Loucy (cell line): ENCODE measurements around the gene B4GALT3.

Experiments used
- H2AFZ ChIP-seq: fragments of 200-600 bp; sonication (generic); 2 replicates; pipeline ENCODE4 v1.6.0; 2016; ENCODE audit warnings: antibody characterized with exemption, mild to moderate bottlenecking, low read length, moderate library complexity
- H3F3A ChIP-seq: fragments of 200-600 bp; 2 replicates; pipeline ENCODE4 v1.6.0; 2016; ENCODE audit warnings: antibody characterized with exemption, low read depth, mild to moderate bottlenecking
- H3K27me3 ChIP-seq: fragments of 200-600 bp; sonication (generic); 2 replicates; pipeline ENCODE4 v1.6.1; 2014; ENCODE audit warnings: low read length, mild to moderate bottlenecking; ENCODE audit not compliant: insufficient read depth, poor library complexity, severe bottlenecking
- H3K36me3 ChIP-seq: fragments of 200-600 bp; sonication (generic); 2 replicates; pipeline ENCODE4 v1.6.1; 2016; ENCODE audit warnings: low read length; ENCODE audit not compliant: insufficient read depth
- H3K4me1 ChIP-seq: fragments of 200-600 bp; sonication (generic); 2 replicates; pipeline ENCODE4 v1.5.1; 2014; ENCODE audit warnings: low read length, mild to moderate bottlenecking; ENCODE audit not compliant: insufficient read depth, poor library complexity, severe bottlenecking
- H3K4me2 ChIP-seq: fragments of 200-600 bp; sonication (generic); 2 replicates; pipeline ENCODE4 v1.6.0; 2014; ENCODE audit warnings: antibody characterized with exemption, low read length, low read depth, mild to moderate bottlenecking; ENCODE audit not compliant: poor library complexity, severe bottlenecking
- H3K4me3 ChIP-seq: fragments of 200-600 bp; sonication (generic); 2 replicates; pipeline ENCODE4 v1.5.1; 2014; ENCODE audit warnings: low read length, mild to moderate bottlenecking, mixed read lengths; ENCODE audit not compliant: poor library complexity, severe bottlenecking
- H3K79me2 ChIP-seq: fragments of 200-600 bp; sonication (generic); 2 replicates; pipeline ENCODE4 v1.6.1; 2014; ENCODE audit warnings: low read length; ENCODE audit not compliant: insufficient read depth
- H3K9ac ChIP-seq: fragments of 200-600 bp; sonication (generic); 2 replicates; pipeline ENCODE4 v1.6.0; 2014; ENCODE audit warnings: mild to moderate bottlenecking, low read depth, low read length, moderate library complexity; ENCODE audit not compliant: poor library complexity, severe bottlenecking
- H3K9me2 ChIP-seq: fragments of 200-600 bp; sonication (generic); replicated peaks from 2 replicates; pipeline ENCODE4 v1.6.1; 2016; ENCODE audit warnings: low read depth, low read length, mixed read lengths
- H3K9me3 ChIP-seq: fragments of 200-600 bp; sonication (generic); 2 replicates; pipeline ENCODE4 v1.6.1; 2014; ENCODE audit warnings: mild to moderate bottlenecking, antibody characterized with exemption, low read length, low read depth; ENCODE audit not compliant: insufficient read depth
- H4K20me1 ChIP-seq: fragments of 200-600 bp; sonication (generic); 2 replicates; pipeline ENCODE4 v1.6.0; 2014; ENCODE audit warnings: antibody characterized with exemption, low read length, mild to moderate bottlenecking; ENCODE audit not compliant: insufficient read depth, poor library complexity, severe bottlenecking
- CTCF ChIP-seq: fragments of 200-600 bp; sonication (generic); conservative IDR thresholded peaks from 2 replicates; pipeline ENCODE4 v1.5.1; 2014; ENCODE audit warnings: mild to moderate bottlenecking, antibody characterized with exemption, low read length
- EZH2phosphoT487 ChIP-seq: fragments of 200-600 bp; IDR thresholded peaks from 2 replicates; pipeline ENCODE4 v1.6.1; 2018; ENCODE audit warnings: antibody characterized with exemption, mild to moderate bottlenecking, moderate library complexity, borderline replicate concordance

Gene B4GALT3

GRCh38 chr1:161162806-161163205 lies 14.5 kb downstream of the B4GALT3 start:
- Histone ChIP-seq H3K4me1 (peaks cover 36% of the 10 kb centered on the region), H3K79me2 (peaks cover 26% of the 10 kb centered on the region), H3K4me3 (no peak overlapping the region), H3K9me3 (no peaks in the 10 kb centered on the region), H3F3A (no peaks in the 10 kb centered on the region), H3K9ac (peak overlapping the region; percentile 92), H4K20me1 (no peaks in the 10 kb centered on the region), H3K4me2 (peak overlapping the region; percentile 80), H2AFZ (no peak overlapping the region), H3K9me2 (no peaks in the 10 kb centered on the region), H3K27me3 (no peaks in the 10 kb centered on the region), H3K36me3 (peaks cover 9% of the 10 kb centered on the region; the same call in 1 of the 2 replicates)
- no peak for TF ChIP-seq EZH2phosphoT487
- TF ChIP-seq CTCF, result no peak

GRCh38 chr1:161162052-161162451 lies 15.3 kb downstream of the B4GALT3 start:
- Histone ChIP-seq H3K9me2 (no peaks in the 10 kb centered on the region), H3K4me1 (peaks cover 33% of the 10 kb centered on the region), H3K4me3 (no peak overlapping the region), H3F3A (no peaks in the 10 kb centered on the region), H3K9me3 (no peaks in the 10 kb centered on the region), H3K9ac (peak overlapping the region; percentile 92), H3K36me3 (peaks cover 16% of the 10 kb centered on the region; the same call in 1 of the 2 replicates), H2AFZ (no peak overlapping the region), H4K20me1 (no peaks in the 10 kb centered on the region), H3K27me3 (no peaks in the 10 kb centered on the region), H3K79me2 (peaks cover 24% of the 10 kb centered on the region), H3K4me2 (peak overlapping the region; percentile 80)
- no peak for TF ChIP-seq CTCF
- no peak for TF ChIP-seq EZH2phosphoT487

GRCh38 chr1:161161652-161162051 lies 15.7 kb downstream of the B4GALT3 start:
- no peaks in the 10 kb centered on the region for H3F3A ChIP-seq
- peak overlapping the region; percentile 92 for H3K9ac ChIP-seq
- TF ChIP-seq CTCF (no peak), EZH2phosphoT487 (no peak)
- no peaks in the 10 kb centered on the region for H4K20me1 ChIP-seq
- no peaks in the 10 kb centered on the region for H3K9me2 ChIP-seq
- H3K4me1 ChIP-seq, result peaks cover 29% of the 10 kb centered on the region
- no peak overlapping the region for H3K4me3 ChIP-seq
- no peak overlapping the region for H2AFZ ChIP-seq
- H3K36me3 ChIP-seq, result peaks cover 16% of the 10 kb centered on the region; the same call in 1 of the 2 replicates
- no peaks in the 10 kb centered on the region for H3K27me3 ChIP-seq
- peak overlapping the region; percentile 80 for H3K4me2 ChIP-seq
- H3K9me3 ChIP-seq, result no peaks in the 10 kb centered on the region
- H3K79me2 ChIP-seq, result peaks cover 24% of the 10 kb centered on the region
